Measurements from ENCODE around the gene PPP3R1.

PPP3R1 gene

DNA sequence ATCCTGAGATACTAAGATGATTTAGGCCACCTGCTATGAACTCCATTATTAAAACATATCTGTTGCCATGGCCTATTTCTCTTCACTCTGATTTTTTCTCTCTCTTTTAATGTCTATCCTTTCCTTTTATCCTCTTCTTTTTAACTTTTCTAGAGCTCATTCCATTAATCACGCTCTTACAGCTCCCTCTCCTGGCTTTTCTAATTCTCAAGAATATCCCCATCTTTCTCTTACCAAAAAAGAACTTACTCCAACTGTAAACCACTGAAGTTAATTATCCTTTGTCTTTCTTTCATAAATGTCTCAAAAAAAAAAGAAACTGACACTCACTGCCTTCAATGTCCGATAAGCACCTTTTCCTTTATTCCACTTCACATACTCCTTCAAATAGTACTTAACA, 7.9 kb downstream of the PPP3R1 start:
- no peaks in the 10 kb centered on the region for H3K9me3 Mint-ChIP-seq
- no peaks in the 10 kb centered on the region for H3K27me3 Mint-ChIP-seq (ENCODE audit: low read depth)
- H3K27ac Mint-ChIP-seq, result no peak overlapping the region
- H3K36me3 Mint-ChIP-seq (ENCODE audit: low read depth), result peaks cover 7% of the 10 kb centered on the region
- H3K4me1 Mint-ChIP-seq, result peaks cover 11% of the 10 kb centered on the region
- TF ChIP-seq, protein P1, sequence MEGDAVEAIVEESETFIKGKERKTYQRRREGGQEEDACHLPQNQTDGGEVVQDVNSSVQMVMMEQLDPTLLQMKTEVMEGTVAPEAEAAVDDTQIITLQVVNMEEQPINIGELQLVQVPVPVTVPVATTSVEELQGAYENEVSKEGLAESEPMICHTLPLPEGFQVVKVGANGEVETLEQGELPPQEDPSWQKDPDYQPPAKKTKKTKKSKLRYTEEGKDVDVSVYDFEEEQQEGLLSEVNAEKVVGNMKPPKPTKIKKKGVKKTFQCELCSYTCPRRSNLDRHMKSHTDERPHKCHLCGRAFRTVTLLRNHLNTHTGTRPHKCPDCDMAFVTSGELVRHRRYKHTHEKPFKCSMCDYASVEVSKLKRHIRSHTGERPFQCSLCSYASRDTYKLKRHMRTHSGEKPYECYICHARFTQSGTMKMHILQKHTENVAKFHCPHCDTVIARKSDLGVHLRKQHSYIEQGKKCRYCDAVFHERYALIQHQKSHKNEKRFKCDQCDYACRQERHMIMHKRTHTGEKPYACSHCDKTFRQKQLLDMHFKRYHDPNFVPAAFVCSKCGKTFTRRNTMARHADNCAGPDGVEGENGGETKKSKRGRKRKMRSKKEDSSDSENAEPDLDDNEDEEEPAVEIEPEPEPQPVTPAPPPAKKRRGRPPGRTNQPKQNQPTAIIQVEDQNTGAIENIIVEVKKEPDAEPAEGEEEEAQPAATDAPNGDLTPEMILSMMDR (IDR thresholded peaks at IDR 0.05; ENCODE audit: unreplicated experiment in 3 of 3), result peak in 2 of 3 experiments; percentile 24 to 29
- H3K4me3 Mint-ChIP-seq, result no peak overlapping the region

DNA sequence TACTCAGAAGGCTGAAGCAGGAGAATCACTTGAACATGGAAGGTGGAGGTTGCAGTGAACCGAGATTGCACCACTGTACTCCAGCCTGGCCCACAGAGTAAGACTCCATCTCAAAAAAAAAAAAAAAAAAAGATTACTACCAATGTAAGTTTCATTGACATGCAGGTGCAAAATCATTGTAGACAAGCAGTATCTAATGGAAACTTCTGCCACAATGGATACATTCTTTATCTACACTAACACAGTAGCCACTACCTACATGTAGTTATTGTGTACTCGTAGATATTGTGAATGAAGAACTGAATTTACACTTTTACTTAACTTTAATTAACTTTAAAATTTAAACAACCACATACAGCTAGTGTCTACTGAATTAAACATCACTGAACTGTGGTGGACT, 10.6 kb downstream of the PPP3R1 start:
- H3K27ac Mint-ChIP-seq, result no peak overlapping the region
- TF ChIP-seq, protein P1 (IDR thresholded peaks at IDR 0.05; ENCODE audit: unreplicated experiment in 3 of 3), result no peak
- no peaks in the 10 kb centered on the region for H3K27me3 Mint-ChIP-seq (ENCODE audit: low read depth)
- H3K4me1 Mint-ChIP-seq, result peaks cover 31% of the 10 kb centered on the region
- H3K4me3 Mint-ChIP-seq, result no peak overlapping the region
- H3K36me3 Mint-ChIP-seq (ENCODE audit: low read depth), result peaks cover 12% of the 10 kb centered on the region
- H3K9me3 Mint-ChIP-seq, result no peaks in the 10 kb centered on the region

DNA sequence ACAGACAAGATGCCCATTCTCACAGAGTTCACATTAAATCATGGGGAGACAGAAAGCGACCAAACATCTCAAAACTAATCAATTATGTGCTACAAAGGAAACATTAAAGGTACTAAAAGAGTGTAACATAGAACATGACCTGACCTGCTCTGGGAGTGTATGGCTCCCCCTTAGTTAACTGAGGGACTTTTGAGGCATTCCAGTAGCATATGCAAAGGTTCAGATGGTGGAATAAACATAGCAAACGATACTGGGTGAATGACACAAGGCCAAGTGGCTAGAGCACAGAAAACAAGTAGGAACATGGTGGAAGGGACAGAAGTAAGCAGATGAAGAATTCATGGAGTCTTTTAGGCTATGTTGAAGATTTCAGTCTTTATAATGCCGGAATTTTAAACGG, 11.9 kb downstream of the PPP3R1 start:
- no peak overlapping the region for H3K4me3 Mint-ChIP-seq
- no peak overlapping the region for H3K27ac Mint-ChIP-seq
- peaks cover 12% of the 10 kb centered on the region for H3K36me3 Mint-ChIP-seq (ENCODE audit: low read depth)
- TF ChIP-seq, protein P1 (IDR thresholded peaks at IDR 0.05; ENCODE audit: unreplicated experiment in 3 of 3), result no peak
- no peaks in the 10 kb centered on the region for H3K9me3 Mint-ChIP-seq
- H3K4me1 Mint-ChIP-seq, result peaks cover 38% of the 10 kb centered on the region
- no peaks in the 10 kb centered on the region for H3K27me3 Mint-ChIP-seq (ENCODE audit: low read depth)

DNA sequence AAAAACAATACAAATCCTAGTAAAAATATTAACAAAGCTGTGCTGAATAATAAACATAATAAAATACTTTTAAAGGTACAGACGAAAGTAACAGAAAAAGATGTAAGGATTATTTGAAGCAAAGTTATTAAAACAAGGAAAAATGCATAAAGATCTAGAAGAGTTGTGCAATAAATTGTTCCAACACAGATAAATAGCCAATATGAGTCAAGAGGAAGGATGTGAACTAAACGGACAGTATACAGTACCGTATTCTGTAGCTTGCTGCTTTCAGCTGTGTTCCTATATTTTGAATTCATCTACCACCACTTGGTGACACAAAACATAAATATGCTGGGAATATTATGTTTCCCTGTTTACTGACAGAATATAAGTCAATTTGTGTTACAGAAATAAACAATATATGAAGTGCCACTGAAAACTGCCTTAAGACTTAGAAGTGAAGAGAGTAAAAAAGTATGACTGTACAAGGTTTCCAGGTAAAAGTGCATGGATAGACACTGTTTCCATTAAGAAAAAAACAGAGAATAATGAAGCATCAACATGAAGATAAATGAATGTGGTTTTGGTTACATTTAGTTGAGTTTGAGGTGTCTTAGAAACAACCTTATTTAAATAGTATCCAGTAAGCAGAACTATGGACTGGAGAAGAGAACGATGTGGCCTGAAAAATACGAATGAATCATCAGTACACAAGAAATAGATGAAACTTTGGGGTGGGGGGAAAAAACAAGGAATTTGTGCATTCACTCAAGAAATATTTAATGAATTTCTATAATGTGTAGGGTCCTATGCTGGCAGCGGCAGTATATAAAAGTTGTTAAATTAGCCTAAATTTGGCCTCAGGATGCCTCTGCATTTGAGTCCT, 13.1 kb downstream of the PPP3R1 start:
- Mint-ChIP-seq H3K36me3 (ENCODE audit: low read depth) (peaks cover 12% of the 10 kb centered on the region), H3K27ac (no peak overlapping the region), H3K9me3 (no peaks in the 10 kb centered on the region), H3K4me3 (no peak overlapping the region), H3K4me1 (peaks cover 44% of the 10 kb centered on the region), H3K27me3 (ENCODE audit: low read depth) (no peaks in the 10 kb centered on the region)
- TF ChIP-seq, protein P1 (IDR thresholded peaks at IDR 0.05; ENCODE audit: unreplicated experiment in 3 of 3), result no peak

DNA sequence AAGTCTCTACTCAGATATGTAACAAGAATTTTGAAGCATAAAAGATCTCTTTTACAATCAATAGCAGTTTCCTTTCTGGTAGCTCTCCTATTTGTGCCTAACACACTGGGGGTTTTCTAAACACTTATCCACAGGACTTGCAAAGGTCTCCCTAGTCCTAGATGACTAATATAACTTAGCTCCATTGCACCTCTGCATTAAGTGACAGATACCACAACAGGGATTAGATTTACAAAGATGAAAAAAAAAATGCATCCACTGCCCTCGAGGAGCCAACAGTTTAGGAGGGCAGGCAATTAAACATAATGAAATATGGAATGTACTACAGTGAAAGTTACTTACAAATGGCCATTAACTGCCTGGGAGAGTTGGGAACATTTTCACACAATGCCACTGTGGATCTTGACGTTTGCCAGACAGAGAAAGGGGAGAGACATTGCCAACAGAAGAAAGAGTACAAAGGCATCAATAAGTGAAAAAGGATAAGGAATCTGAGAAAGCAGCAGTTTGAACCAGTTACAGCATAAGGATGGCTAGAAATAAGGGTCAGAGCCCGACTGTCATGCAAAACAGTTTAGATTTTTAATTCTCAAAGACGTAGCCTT, 14.3 kb downstream of the PPP3R1 start:
- H3K27me3 Mint-ChIP-seq (ENCODE audit: low read depth), result no peaks in the 10 kb centered on the region
- H3K36me3 Mint-ChIP-seq (ENCODE audit: low read depth), result peaks cover 12% of the 10 kb centered on the region
- H3K9me3 Mint-ChIP-seq, result no peaks in the 10 kb centered on the region
- peak overlapping the region in 2 of 3 experiments; percentile 6 to 22 for H3K27ac Mint-ChIP-seq
- TF ChIP-seq, protein P1 (IDR thresholded peaks at IDR 0.05; ENCODE audit: unreplicated experiment in 3 of 3), result no peak
- H3K4me3 Mint-ChIP-seq, result no peak overlapping the region
- peaks cover 44% of the 10 kb centered on the region for H3K4me1 Mint-ChIP-seq
